ENCODE results near the gene ZNF639. TPM values are rescaled to one million over a fixed set of nuclear protein-coding genes. Genes with fewer than 3 reads are reported as not detected.
A peak's percentile ranks its signal among the peaks of the same experiment; 100 is the strongest.
"Not testable (repeated sequence)": the region's sequence is repeated elsewhere in the genome, so short reads cannot be mapped to it uniquely, and the experiment has no call there.

Gene ZNF639, protein sequence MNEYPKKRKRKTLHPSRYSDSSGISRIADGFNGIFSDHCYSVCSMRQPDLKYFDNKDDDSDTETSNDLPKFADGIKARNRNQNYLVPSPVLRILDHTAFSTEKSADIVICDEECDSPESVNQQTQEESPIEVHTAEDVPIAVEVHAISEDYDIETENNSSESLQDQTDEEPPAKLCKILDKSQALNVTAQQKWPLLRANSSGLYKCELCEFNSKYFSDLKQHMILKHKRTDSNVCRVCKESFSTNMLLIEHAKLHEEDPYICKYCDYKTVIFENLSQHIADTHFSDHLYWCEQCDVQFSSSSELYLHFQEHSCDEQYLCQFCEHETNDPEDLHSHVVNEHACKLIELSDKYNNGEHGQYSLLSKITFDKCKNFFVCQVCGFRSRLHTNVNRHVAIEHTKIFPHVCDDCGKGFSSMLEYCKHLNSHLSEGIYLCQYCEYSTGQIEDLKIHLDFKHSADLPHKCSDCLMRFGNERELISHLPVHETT
- total RNA-seq = 35.2 and 42.6 TPM in 2 replicates

DNA sequence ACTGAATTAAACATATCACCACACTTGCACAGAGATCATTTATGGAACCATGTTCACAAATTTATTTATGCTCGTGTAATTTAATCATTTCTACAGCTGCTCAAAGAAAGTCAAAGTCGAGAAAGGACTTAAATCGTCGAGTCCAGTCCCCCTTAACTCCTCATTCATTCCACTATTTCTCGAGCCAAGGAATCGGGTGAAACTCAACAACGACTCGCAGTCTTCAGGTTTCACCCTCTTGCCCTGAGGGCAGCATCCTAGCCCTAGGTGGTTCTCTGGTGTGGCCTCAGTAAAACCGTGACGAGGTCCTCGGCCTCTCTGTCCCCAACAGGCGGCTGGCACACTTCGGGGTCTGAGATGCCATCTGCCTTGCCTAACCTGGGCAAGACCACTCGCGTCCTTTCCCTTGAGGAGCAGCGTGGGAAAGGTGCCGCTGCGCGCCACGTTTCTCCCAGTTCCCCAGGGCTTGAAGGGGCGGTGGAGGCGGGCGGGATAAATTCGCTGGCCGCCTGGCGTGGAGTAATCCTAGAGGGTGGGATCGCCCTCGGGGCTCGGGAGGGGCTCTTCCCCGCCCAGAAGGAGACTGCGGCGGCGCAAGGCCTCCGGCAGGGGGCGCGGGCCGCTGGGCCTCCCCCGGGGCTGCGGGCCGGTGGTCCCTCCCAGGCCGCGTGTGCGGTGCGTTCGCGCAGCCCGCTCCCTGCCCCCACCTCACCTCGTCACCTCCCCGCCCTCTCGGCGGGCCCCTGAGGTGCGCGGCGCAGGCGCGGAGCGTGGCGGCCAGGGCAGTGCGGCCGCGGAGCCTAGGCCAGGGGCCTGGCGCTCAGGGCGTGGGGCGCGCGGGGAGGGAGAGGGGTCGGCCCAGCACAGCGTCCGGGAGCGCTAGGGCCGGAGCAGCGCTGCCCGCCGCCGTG is at the start of gene ZNF639:
TSS of gene ZNF639 (plus strand) at position 746 of the 911 bp plus-strand sequence. CDS start 5,263 bp downstream, outside the sequence.
- TF ChIP-seq, protein P1, sequence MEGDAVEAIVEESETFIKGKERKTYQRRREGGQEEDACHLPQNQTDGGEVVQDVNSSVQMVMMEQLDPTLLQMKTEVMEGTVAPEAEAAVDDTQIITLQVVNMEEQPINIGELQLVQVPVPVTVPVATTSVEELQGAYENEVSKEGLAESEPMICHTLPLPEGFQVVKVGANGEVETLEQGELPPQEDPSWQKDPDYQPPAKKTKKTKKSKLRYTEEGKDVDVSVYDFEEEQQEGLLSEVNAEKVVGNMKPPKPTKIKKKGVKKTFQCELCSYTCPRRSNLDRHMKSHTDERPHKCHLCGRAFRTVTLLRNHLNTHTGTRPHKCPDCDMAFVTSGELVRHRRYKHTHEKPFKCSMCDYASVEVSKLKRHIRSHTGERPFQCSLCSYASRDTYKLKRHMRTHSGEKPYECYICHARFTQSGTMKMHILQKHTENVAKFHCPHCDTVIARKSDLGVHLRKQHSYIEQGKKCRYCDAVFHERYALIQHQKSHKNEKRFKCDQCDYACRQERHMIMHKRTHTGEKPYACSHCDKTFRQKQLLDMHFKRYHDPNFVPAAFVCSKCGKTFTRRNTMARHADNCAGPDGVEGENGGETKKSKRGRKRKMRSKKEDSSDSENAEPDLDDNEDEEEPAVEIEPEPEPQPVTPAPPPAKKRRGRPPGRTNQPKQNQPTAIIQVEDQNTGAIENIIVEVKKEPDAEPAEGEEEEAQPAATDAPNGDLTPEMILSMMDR (conservative IDR thresholded peaks at IDR 0.05; ENCODE audit: low read depth, low read length) = peak; percentile 58
- DNase-seq (ENCODE audit: low read depth) = no peak
- H3K4me3 ChIP-seq (ENCODE audit: low read depth, low read length) = peak within 1 kb of the TSS; percentile 90

DNA sequence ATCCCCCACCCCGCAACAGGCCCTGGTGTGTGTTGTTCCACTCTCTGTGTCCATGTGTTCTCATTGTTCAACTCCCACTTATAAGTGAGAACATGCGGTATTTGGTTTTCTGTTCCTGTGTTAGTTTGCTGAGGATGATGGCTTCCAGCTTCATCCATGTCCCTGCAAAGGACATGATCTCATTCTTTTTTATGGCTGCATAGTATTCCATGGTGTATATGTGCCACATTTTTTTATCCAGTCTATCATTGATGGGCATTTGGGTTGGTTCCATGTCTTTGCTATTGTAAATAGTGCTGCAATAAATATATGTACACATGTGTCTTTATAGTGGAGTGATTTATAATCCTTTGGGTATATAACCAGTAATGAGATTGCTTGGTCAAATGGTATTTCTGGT is 48.4 kb upstream of the ZNF639 start:
- H3K4me3 ChIP-seq (ENCODE audit: low read depth, low read length); DNase-seq (ENCODE audit: low read depth): not testable (repeated sequence)

DNA sequence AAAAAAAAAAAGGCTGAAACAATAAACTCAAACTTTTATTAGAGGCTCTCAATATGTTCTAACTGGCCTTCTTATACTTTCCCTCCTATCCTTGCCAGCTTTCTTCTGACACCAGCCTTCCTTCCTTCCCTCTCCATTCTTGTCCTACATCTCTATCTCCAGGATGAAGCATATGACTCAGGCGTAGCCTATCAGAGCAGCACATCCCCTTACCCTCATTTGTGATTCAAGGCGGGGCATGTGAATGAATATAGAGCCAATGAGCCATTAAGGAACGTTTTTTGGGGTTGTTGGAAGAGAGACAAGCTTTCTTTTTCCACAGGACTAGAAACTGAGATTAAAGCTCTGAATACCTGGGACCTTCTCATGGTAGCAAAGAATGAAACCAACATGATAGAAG is 46.8 kb upstream of the ZNF639 start:
- TF ChIP-seq, protein P1 (conservative IDR thresholded peaks at IDR 0.05; ENCODE audit: low read depth, low read length) = no peak
- H3K4me3 ChIP-seq (ENCODE audit: low read depth, low read length) = no peak overlapping the region
- DNase-seq (ENCODE audit: low read depth) = no peak

DNA sequence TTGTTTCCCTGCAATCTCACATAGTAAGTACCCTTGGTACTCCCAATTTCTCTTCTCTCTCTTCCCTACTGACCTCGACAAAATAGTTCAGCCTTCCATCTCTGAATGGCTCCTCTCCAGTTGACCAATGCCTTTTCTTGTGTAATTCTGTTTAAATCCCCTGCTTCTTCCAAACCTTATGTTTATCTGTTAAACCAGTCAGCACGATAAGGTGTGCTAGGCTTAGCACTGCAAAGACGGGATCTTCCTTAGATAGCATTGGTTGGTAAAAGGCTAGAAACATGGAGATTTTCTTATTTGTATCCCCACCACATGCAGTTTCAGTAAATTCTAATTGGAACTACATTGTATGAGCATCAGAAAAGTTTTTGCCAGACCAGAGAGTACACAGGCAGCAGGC is 46.1 kb upstream of the ZNF639 start:
- TF ChIP-seq, protein P1 (conservative IDR thresholded peaks at IDR 0.05; ENCODE audit: low read depth, low read length) = no peak
- no peak for DNase-seq (ENCODE audit: low read depth)
- H3K4me3 ChIP-seq (ENCODE audit: low read depth, low read length) = no peak overlapping the region

DNA sequence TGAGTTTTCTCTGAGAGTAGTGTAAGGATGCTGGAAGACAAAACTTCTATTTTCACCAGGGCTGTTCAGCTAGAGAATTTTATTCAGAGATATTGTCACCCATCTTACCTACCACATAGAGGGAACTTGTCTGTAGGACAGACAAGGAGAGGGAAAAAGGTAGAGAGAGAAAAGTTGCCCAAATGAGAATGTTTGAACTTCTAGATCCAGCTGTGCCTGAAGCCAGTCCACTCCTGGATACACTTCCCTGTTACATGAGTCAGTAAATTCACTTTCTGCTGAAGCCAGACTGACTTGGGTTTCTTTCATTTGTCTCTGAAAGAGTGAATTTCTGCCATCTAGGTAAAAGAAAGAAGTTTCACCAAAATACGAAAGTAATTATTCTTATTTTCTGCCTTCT is 44.7 kb upstream of the ZNF639 start:
- H3K4me3 ChIP-seq (ENCODE audit: low read depth, low read length) = no peak overlapping the region
- DNase-seq (ENCODE audit: low read depth) = no peak
- TF ChIP-seq, protein P1 (conservative IDR thresholded peaks at IDR 0.05; ENCODE audit: low read depth, low read length) = no peak

DNA sequence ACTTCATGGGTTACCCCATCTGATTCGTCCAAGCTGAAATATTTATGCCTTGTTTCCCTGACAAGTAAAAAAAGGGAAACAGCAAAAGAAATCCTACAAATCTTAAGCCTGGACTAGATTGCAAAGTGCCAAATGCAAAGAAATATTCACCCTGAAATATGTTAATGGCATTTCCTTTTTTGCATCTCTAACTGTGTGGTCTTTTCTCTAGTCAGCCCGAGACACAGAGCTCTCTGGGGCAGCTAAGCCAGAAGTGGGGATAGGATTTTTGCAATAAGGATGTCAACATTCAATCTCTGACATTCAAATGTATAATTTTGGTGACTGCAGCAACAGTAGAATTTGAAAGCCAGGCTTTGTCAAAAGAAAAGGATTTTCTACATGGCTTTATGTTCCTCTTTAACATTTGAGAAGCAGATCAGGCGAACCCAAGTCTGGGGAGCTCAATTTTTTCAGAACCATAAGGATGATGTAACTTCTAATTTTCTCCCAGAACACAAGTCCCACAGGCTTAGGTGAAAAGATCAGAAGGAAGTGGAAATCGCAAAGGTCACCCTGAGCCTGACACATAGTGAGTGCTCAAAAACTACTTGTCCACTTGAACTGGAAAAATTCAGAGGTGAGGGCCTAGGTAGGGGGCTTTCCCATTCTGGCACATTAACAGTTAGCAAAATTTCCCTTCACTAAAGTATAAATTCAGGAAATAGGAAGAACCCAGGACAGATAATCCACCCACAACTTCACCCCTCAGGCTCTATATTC is 43.7 kb upstream of the ZNF639 start:
- H3K4me3 ChIP-seq (ENCODE audit: low read depth, low read length) = no peak overlapping the region
- TF ChIP-seq, protein P1 (conservative IDR thresholded peaks at IDR 0.05; ENCODE audit: low read depth, low read length) = no peak
- no peak for DNase-seq (ENCODE audit: low read depth)

All from epithelial cell of proximal tubule (primary cell).